ENCODE results near the gene HIGD1A.
A peak's percentile ranks its signal among the peaks of the same experiment; 100 is the strongest.

HIGD1A gene

DNA sequence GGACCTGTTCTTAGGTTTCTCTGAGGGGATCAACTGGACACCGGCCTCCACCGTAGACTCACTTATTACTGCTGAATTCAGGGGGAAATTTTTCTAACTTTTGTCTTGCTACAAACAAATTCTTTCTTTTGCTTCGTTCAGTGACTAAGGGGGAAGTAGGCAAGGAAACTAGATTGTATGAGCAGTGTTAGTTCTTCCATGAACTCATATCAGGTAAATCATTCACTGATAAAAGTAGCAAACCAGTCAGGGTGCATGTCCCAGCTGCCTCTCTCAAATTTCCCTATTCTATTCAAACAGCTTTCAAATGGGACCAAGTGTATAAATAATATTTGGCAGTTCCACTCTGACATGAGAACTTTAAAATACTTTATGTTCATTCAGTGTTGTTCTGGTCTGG lies 23.9 kb downstream of the HIGD1A start:
- Histone ChIP-seq H3K79me2 (ENCODE audit: insufficient read depth, low read length) (no peaks in the 10 kb centered on the region), H3K9me2 (ENCODE audit: low read depth, low read length) (no peaks in the 10 kb centered on the region), H3K9ac (ENCODE audit: low read length) (no peak overlapping the region), H3K4me1 (ENCODE audit: insufficient read depth, low read length, severe bottlenecking) (no peaks in the 10 kb centered on the region), H2AFZ (ENCODE audit: low read length) (no peak overlapping the region), H3F3A (ENCODE audit: insufficient read depth, low read length) (no peaks in the 10 kb centered on the region; the same call in 1 of the 2 replicates), H3K4me3 (ENCODE audit: low read depth, low read length, poor library complexity, severe bottlenecking) (no peak overlapping the region), H3K27ac (ENCODE audit: low read depth, low read length, poor library complexity, severe bottlenecking) (no peak overlapping the region), H4K20me1 (ENCODE audit: insufficient read depth, low read length) (no peaks in the 10 kb centered on the region), H3K4me2 (ENCODE audit: low read length) (no peak overlapping the region), H3K36me3 (ENCODE audit: insufficient read depth, low read length) (peaks cover 35% of the 10 kb centered on the region), H3K27me3 (ENCODE audit: insufficient read depth, low read length) (no peaks in the 10 kb centered on the region), H3K9me3 (ENCODE audit: low read length) (no peaks in the 10 kb centered on the region)
- TF ChIP-seq, protein P1, sequence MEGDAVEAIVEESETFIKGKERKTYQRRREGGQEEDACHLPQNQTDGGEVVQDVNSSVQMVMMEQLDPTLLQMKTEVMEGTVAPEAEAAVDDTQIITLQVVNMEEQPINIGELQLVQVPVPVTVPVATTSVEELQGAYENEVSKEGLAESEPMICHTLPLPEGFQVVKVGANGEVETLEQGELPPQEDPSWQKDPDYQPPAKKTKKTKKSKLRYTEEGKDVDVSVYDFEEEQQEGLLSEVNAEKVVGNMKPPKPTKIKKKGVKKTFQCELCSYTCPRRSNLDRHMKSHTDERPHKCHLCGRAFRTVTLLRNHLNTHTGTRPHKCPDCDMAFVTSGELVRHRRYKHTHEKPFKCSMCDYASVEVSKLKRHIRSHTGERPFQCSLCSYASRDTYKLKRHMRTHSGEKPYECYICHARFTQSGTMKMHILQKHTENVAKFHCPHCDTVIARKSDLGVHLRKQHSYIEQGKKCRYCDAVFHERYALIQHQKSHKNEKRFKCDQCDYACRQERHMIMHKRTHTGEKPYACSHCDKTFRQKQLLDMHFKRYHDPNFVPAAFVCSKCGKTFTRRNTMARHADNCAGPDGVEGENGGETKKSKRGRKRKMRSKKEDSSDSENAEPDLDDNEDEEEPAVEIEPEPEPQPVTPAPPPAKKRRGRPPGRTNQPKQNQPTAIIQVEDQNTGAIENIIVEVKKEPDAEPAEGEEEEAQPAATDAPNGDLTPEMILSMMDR (IDR thresholded peaks at IDR 0.05; ENCODE audit: low read length): no peak

DNA sequence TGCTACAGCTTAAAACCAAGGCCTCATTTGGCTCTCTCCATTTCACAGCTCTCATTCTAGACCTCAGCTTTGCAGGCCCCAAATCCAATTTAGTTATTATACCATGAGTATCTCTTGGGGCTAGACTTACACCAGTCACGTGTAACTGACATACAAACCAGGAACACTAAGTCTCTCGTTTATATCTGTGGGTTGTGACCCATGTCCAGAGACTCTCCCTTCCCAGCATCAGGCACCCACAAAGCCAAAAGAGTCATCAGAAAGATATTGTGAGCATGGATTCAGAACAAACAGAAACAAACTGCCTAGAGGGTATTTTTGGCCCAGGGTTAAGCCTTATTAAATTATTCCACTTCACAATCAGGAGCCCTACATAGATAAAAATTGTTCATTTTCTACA lies 25.6 kb downstream of the HIGD1A start:
- no peaks in the 10 kb centered on the region for H3K9me2 ChIP-seq (ENCODE audit: low read depth, low read length)
- no peak overlapping the region for H3K27ac ChIP-seq (ENCODE audit: low read depth, low read length, poor library complexity, severe bottlenecking)
- no peak overlapping the region for H3K9ac ChIP-seq (ENCODE audit: low read length)
- H3K4me1 ChIP-seq (ENCODE audit: insufficient read depth, low read length, severe bottlenecking): peaks cover 2% of the 10 kb centered on the region
- no peak overlapping the region for H3K4me2 ChIP-seq (ENCODE audit: low read length)
- no peaks in the 10 kb centered on the region; the same call in 1 of the 2 replicates for H3F3A ChIP-seq (ENCODE audit: insufficient read depth, low read length)
- TF ChIP-seq, protein P1 (IDR thresholded peaks at IDR 0.05; ENCODE audit: low read length): no peak
- no peak for TF ChIP-seq EZH2 (IDR thresholded peaks at IDR 0.05; ENCODE audit: borderline replicate concordance, low read length)
- no peaks in the 10 kb centered on the region for H4K20me1 ChIP-seq (ENCODE audit: insufficient read depth, low read length)
- H3K27me3 ChIP-seq (ENCODE audit: insufficient read depth, low read length): no peaks in the 10 kb centered on the region
- H3K36me3 ChIP-seq (ENCODE audit: insufficient read depth, low read length): peaks cover 26% of the 10 kb centered on the region
- no peaks in the 10 kb centered on the region for H3K79me2 ChIP-seq (ENCODE audit: insufficient read depth, low read length)
- H3K9me3 ChIP-seq (ENCODE audit: low read length): no peaks in the 10 kb centered on the region
- H2AFZ ChIP-seq (ENCODE audit: low read length): no peak overlapping the region
- H3K4me3 ChIP-seq (ENCODE audit: low read depth, low read length, poor library complexity, severe bottlenecking): no peak overlapping the region

- TF ChIP-seq, protein P1 (IDR thresholded peaks at IDR 0.05; ENCODE audit: low read length): no peak
- no peak for TF ChIP-seq EZH2 (IDR thresholded peaks at IDR 0.05; ENCODE audit: borderline replicate concordance, low read length)
- peak overlapping the region; percentile 83 for H3K4me2 ChIP-seq (ENCODE audit: low read length)
- no peaks in the 10 kb centered on the region for H3K9me2 ChIP-seq (ENCODE audit: low read depth, low read length)
- H3K9me3 ChIP-seq (ENCODE audit: low read length): no peaks in the 10 kb centered on the region
- 0 out of 2 replicates have a peak overlapping the region, but pooled peaks have one; percentile 78 for H2AFZ ChIP-seq (ENCODE audit: low read length)
- H3K27me3 ChIP-seq (ENCODE audit: insufficient read depth, low read length): no peaks in the 10 kb centered on the region
- no peaks in the 10 kb centered on the region for H3F3A ChIP-seq (ENCODE audit: insufficient read depth, low read length)
- H3K9ac ChIP-seq (ENCODE audit: low read length): peak overlapping the region; percentile 67
- H3K36me3 ChIP-seq (ENCODE audit: insufficient read depth, low read length): peaks cover 4% of the 10 kb centered on the region; the same call in 1 of the 2 replicates
- H3K79me2 ChIP-seq (ENCODE audit: insufficient read depth, low read length): no peaks in the 10 kb centered on the region
- peaks cover 14% of the 10 kb centered on the region for H3K4me1 ChIP-seq (ENCODE audit: insufficient read depth, low read length, severe bottlenecking)
- H3K27ac ChIP-seq (ENCODE audit: low read depth, low read length, poor library complexity, severe bottlenecking): no peak overlapping the region
- H3K4me3 ChIP-seq (ENCODE audit: low read depth, low read length, poor library complexity, severe bottlenecking): peak overlapping the region; percentile 63
- H4K20me1 ChIP-seq (ENCODE audit: insufficient read depth, low read length): no peaks in the 10 kb centered on the region
Measured at GRCh38 chr3:42773409-42773751, 30.9 kb downstream of the HIGD1A start.

Measured in OCI-LY1 (cell line).